Ishikawa (cell line): ENCODE results near the gene ZNF891.
A peak's percentile ranks its signal among the peaks of the same experiment; 100 is the strongest.

Experiments used
- CEBPB ChIP-seq: IDR thresholded peaks from 2 replicates; pipeline ENCODE4 v1.6.1; 2012
- CREB1 ChIP-seq: IDR thresholded peaks from 2 replicates; pipeline ENCODE4 v1.6.1; 2012; ENCODE audit warnings: low read depth
- EGR1 ChIP-seq: IDR thresholded peaks from 2 replicates; pipeline ENCODE4 v1.6.1; 2012
- EP300 ChIP-seq: IDR thresholded peaks from 2 replicates; pipeline ENCODE4 v1.6.1; 2012; ENCODE audit warnings: borderline replicate concordance
- FOXM1 ChIP-seq: IDR thresholded peaks from 2 replicates; pipeline ENCODE4 v1.6.1; 2012; ENCODE audit warnings: low read depth, borderline replicate concordance
- NFIC ChIP-seq: IDR thresholded peaks from 2 replicates; pipeline ENCODE4 v1.6.1; 2012
- RAD21 ChIP-seq: IDR thresholded peaks from 2 replicates; pipeline ENCODE4 v1.6.1; 2012; ENCODE audit warnings: low read depth
- TAF1 ChIP-seq: IDR thresholded peaks from 2 replicates; pipeline ENCODE4 v1.6.1; 2012; ENCODE audit warnings: low read depth, mild to moderate bottlenecking
- TCF12 ChIP-seq: IDR thresholded peaks from 2 replicates; pipeline ENCODE4 v1.6.1; 2012; ENCODE audit warnings: low read depth
- TEAD4 ChIP-seq: IDR thresholded peaks from 2 replicates; pipeline ENCODE4 v1.6.1; 2012
- YY1 ChIP-seq: IDR thresholded peaks from 2 replicates; pipeline ENCODE4 v1.6.1; 2012; ENCODE audit warnings: low read depth
- ZBTB7A ChIP-seq: IDR thresholded peaks from 2 replicates; pipeline ENCODE4 v1.6.1; 2012; ENCODE audit warnings: low read depth
- TF ChIP-seq, protein P1 (sequence below): IDR thresholded peaks from 2 replicates; pipeline ENCODE4 v1.6.1; 2012
- TF ChIP-seq, protein P2 (sequence below): IDR thresholded peaks from 2 replicates; pipeline ENCODE4 v1.6.1; 2012
- TF ChIP-seq, protein P3 (sequence below): IDR thresholded peaks from 2 replicates; pipeline ENCODE4 v1.6.1; 2012; ENCODE audit warnings: low read depth, mild to moderate bottlenecking

The ZNF891 gene

DNA sequence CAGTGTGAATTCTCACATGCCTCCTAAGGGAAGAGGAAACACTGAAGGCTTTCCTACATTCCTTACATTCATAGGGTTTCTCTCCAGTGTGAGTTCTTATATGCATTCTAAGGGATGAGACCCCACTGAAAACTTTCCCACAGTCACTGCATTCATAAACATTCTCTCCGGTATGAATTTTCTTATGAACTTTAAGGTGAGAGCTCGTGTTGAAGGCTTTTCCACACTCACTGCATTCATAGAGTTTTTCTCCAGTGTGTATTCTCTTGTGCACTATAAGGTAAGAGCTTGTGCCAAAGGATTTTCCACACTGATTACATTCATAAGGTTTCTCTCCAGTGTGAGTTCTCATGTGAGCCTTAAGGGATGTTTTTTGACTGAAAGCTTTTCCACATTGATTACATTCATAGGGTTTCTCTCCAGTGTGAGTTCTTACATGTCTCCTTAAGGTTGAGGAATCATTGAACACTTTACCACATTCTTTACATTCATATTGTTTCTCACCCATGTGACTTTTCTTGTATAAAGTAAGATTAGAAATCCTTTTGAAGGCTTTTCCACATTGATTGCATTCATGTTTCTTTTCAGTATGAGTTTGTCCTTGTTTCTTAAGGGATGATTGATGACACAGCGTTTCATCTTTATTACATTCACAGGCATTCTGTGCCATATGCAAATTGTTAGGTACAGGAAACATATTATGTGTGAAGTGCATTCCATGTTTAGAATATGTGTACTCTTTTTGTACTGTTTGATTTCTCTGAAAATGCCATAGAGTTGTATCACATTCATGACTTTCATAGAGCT lies 9.5 kb downstream of the ZNF891 start:
- no peak for TF ChIP-seq TCF12
- no peak for TF ChIP-seq TAF1
- no peak for TF ChIP-seq CREB1
- no peak for TF ChIP-seq ZBTB7A
- no peak for TF ChIP-seq FOXM1
- no peak for TF ChIP-seq TEAD4
- TF ChIP-seq, protein P1, sequence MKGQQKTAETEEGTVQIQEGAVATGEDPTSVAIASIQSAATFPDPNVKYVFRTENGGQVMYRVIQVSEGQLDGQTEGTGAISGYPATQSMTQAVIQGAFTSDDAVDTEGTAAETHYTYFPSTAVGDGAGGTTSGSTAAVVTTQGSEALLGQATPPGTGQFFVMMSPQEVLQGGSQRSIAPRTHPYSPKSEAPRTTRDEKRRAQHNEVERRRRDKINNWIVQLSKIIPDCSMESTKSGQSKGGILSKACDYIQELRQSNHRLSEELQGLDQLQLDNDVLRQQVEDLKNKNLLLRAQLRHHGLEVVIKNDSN: no peak
- TF ChIP-seq EP300: no peak
- TF ChIP-seq YY1: no peak
- TF ChIP-seq, protein P2, sequence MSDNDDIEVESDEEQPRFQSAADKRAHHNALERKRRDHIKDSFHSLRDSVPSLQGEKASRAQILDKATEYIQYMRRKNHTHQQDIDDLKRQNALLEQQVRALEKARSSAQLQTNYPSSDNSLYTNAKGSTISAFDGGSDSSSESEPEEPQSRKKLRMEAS: no peak
- TF ChIP-seq, protein P3, sequence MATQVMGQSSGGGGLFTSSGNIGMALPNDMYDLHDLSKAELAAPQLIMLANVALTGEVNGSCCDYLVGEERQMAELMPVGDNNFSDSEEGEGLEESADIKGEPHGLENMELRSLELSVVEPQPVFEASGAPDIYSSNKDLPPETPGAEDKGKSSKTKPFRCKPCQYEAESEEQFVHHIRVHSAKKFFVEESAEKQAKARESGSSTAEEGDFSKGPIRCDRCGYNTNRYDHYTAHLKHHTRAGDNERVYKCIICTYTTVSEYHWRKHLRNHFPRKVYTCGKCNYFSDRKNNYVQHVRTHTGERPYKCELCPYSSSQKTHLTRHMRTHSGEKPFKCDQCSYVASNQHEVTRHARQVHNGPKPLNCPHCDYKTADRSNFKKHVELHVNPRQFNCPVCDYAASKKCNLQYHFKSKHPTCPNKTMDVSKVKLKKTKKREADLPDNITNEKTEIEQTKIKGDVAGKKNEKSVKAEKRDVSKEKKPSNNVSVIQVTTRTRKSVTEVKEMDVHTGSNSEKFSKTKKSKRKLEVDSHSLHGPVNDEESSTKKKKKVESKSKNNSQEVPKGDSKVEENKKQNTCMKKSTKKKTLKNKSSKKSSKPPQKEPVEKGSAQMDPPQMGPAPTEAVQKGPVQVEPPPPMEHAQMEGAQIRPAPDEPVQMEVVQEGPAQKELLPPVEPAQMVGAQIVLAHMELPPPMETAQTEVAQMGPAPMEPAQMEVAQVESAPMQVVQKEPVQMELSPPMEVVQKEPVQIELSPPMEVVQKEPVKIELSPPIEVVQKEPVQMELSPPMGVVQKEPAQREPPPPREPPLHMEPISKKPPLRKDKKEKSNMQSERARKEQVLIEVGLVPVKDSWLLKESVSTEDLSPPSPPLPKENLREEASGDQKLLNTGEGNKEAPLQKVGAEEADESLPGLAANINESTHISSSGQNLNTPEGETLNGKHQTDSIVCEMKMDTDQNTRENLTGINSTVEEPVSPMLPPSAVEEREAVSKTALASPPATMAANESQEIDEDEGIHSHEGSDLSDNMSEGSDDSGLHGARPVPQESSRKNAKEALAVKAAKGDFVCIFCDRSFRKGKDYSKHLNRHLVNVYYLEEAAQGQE: no peak
- TF ChIP-seq EGR1: no peak
- TF ChIP-seq CEBPB: no peak
- no peak for TF ChIP-seq RAD21
- TF ChIP-seq NFIC: no peak

DNA sequence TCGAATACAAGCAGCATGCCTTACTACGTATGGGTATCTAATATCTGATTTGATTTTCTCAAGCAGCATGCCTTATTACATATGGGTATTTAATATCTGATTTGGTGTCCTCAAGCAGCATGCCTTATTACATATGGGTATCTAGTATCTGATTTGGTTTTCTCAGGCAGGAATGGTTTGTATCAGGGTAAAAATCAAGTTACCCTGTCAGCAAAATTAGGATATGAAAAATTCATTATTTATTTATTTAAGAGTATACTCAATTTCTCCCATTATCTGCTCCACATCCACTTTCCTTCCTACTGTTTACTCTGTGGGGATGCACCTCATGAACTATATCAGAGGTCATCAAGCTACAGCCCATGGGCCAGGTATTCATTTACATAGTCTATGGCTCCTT lies 21.9 kb downstream of the ZNF891 start:
- TF ChIP-seq EP300 (no peak), ZBTB7A (no peak)

DNA sequence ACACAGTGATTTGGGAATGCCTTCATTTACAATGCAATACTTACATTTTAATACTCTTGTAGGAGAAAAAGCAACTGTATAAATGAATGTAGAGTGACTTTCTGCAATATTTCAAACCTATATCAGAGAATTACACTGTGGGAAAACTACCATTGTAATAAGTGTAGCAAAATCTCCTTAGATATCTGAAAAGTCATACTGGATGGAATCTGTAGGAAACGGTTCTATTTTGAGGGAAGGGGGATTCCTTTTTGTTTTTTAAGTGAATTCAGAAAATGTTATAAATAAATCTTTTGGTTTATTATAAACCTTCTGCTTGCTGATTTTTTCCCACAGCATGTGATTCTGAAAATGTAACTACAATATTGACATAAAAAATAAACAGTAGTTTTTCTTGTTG lies 23.0 kb downstream of the ZNF891 start:
- TF ChIP-seq YY1: no peak
- TF ChIP-seq, protein P1: no peak
- no peak for TF ChIP-seq ZBTB7A
- TF ChIP-seq TAF1: no peak

DNA sequence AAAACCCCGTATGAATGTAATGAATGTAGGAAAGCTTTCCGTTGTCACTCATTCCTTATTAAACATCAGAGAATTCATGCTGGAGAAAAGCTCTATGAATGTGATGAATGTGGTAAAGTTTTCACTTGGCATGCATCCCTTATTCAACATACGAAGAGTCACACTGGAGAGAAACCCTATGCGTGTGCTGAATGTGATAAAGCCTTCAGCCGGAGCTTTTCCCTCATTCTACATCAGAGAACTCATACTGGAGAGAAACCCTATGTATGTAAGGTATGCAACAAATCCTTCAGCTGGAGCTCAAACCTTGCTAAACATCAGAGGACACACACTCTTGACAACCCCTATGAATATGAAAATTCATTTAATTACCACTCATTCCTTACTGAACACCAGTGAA lies 23.8 kb downstream of the ZNF891 start:
- TF ChIP-seq, protein P1: 0 out of 2 replicates have a peak, but pooled peaks have one; percentile 11
- TF ChIP-seq EGR1: no peak
- TF ChIP-seq ZBTB7A: no peak
- TF ChIP-seq NFIC: no peak

DNA sequence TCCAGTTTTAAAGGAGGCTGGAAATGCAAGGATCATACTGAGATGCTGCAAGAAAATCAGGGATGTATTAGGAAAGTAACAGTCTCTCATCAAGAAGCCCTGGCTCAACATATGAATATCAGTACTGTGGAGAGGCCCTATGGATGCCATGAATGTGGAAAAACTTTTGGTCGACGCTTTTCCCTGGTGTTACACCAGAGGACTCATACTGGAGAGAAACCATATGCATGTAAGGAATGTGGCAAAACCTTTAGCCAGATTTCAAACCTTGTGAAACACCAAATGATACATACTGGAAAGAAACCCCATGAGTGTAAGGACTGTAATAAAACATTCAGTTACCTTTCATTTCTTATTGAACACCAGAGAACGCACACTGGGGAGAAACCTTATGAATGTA lies 24.5 kb downstream of the ZNF891 start:
- TF ChIP-seq EGR1 (no peak), FOXM1 (no peak), ZBTB7A (no peak), YY1 (no peak), TAF1 (no peak), EP300 (no peak), NFIC (no peak), TEAD4 (no peak), RAD21 (no peak), CREB1 (no peak)
- TF ChIP-seq, protein P3: no peak
- TF ChIP-seq, protein P2: no peak

DNA sequence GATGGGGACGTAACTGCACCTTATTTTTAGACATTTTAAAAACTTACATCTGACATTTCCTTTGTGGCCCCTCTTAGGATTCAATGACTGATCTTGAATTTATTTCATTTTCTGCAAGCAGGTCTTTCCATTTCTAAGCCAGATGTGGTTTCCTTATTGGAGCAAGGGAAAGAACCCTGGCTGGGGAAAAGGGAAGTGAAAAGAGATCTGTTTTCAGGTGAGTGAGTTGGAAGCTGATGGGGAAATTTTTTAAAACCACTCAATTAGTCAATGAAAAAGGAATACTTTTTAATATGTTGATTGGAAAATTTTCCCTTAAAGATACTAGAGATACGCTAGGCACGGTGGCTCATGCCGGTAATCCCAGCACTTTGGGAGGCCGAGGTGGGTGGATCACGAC lies 46.7 kb downstream of the ZNF891 start:
- no peak for TF ChIP-seq TEAD4
- TF ChIP-seq, protein P2: no peak
- TF ChIP-seq NFIC: no peak
- TF ChIP-seq TCF12: no peak
- TF ChIP-seq, protein P3: no peak
